Trophoblast cell (in vitro differentiated cells and primary cell): ENCODE data around the gene BST2.

Experiments used
- DNase-seq, 2 donors: peaks; one replicate each; pipeline ENCODE4 v3.0.0-alpha.2; 2016
- H2AFZ ChIP-seq: 2 replicates; pipeline ENCODE4 v1.6.1; 2013; ENCODE audit warnings: low read length, moderate library complexity, mild to moderate bottlenecking; ENCODE audit not compliant: insufficient read depth, poor library complexity
- H2AK5ac ChIP-seq: 2 replicates; pipeline ENCODE4 v1.6.1; 2013; ENCODE audit warnings: mild to moderate bottlenecking, low read length
- H2BK120ac ChIP-seq: 2 replicates; pipeline ENCODE4 v1.6.1; 2013; ENCODE audit warnings: low read length, mild to moderate bottlenecking, moderate library complexity; ENCODE audit not compliant: insufficient read depth, poor library complexity
- H2BK12ac ChIP-seq: 2 replicates; pipeline ENCODE4 v1.6.1; 2013; ENCODE audit warnings: mild to moderate bottlenecking, low read length, moderate library complexity
- H2BK5ac ChIP-seq: 2 replicates; pipeline ENCODE4 v1.6.1; 2013; ENCODE audit warnings: low read length, low read depth, moderate library complexity, mild to moderate bottlenecking; ENCODE audit not compliant: poor library complexity
- H3K14ac ChIP-seq: 2 replicates; pipeline ENCODE4 v1.6.1; 2013; ENCODE audit warnings: mild to moderate bottlenecking, low read length
- H3K18ac ChIP-seq: 2 replicates; pipeline ENCODE4 v1.6.1; 2013; ENCODE audit warnings: mild to moderate bottlenecking, low read length
- H3K23ac ChIP-seq: 2 replicates; pipeline ENCODE4 v1.6.1; 2013; ENCODE audit warnings: low read length
- H3K27ac ChIP-seq: 2 replicates; pipeline ENCODE4 v1.5.1; 2013; ENCODE audit warnings: low read depth, mild to moderate bottlenecking, inconsistent platforms, low read length, moderate library complexity
- H3K27me3 ChIP-seq: 2 replicates; pipeline ENCODE4 v1.6.1; 2013; ENCODE audit warnings: inconsistent platforms, mild to moderate bottlenecking, low read length, moderate library complexity; ENCODE audit not compliant: insufficient read depth
- H3K36me3 ChIP-seq, 2 experiments: 1 replicate in 1 of 2; 2 replicates in 1 of 2; pipeline ENCODE4 v1.6.1; 2013; ENCODE audit warnings: low read length in 2 of 2, mild to moderate bottlenecking in 2 of 2, moderate library complexity in 1 of 2; ENCODE audit not compliant: insufficient read depth in 2 of 2, control insufficient read depth in 1 of 2
- H3K4ac ChIP-seq: 2 replicates; pipeline ENCODE4 v1.6.1; 2013; ENCODE audit warnings: low read depth, mild to moderate bottlenecking, low read length, moderate library complexity
- H3K4me1 ChIP-seq, 2 experiments: 1 replicate in 1 of 2; 2 replicates in 1 of 2; pipeline ENCODE4 v1.6.1; 2013; ENCODE audit warnings: low read length in 2 of 2, mild to moderate bottlenecking in 2 of 2, moderate library complexity in 1 of 2; ENCODE audit not compliant: insufficient read depth in 2 of 2, control insufficient read depth in 1 of 2
- H3K4me2 ChIP-seq: 2 replicates; pipeline ENCODE4 v1.6.1; 2013; ENCODE audit warnings: inconsistent platforms, mild to moderate bottlenecking, low read length, moderate library complexity
- H3K4me3 ChIP-seq: 2 replicates; pipeline ENCODE4 v1.5.1; 2013; ENCODE audit warnings: mild to moderate bottlenecking, low read depth, low read length, inconsistent platforms
- H3K79me1 ChIP-seq: one replicate; pipeline ENCODE4 v1.6.1; 2013; ENCODE audit warnings: low read length
- H3K79me2 ChIP-seq: 2 replicates; pipeline ENCODE4 v1.6.1; 2013; ENCODE audit warnings: low read length, mild to moderate bottlenecking; ENCODE audit not compliant: control insufficient read depth, insufficient read depth, poor library complexity
- H3K9ac ChIP-seq: 2 replicates; pipeline ENCODE4 v1.6.1; 2013; ENCODE audit warnings: mild to moderate bottlenecking, low read length
- H3K9me3 ChIP-seq: 2 replicates; pipeline ENCODE4 v1.6.1; 2013; ENCODE audit warnings: low read depth, mild to moderate bottlenecking, control low read depth, inconsistent platforms, low read length; ENCODE audit not compliant: insufficient read depth
- H4K12ac ChIP-seq: 2 replicates; pipeline ENCODE4 v1.6.1; 2013; ENCODE audit warnings: low read depth, mild to moderate bottlenecking, low read length, moderate library complexity
- H4K8ac ChIP-seq: 2 replicates; pipeline ENCODE4 v1.6.1; 2013; ENCODE audit warnings: low read depth, mild to moderate bottlenecking, low read length, moderate library complexity
- H4K91ac ChIP-seq: one replicate; pipeline ENCODE4 v1.6.1; 2013; ENCODE audit warnings: low read depth, mild to moderate bottlenecking, low read length, moderate library complexity
- WGBS: extraction: QIAGEN DNeasy Blood & Tissue Kit; methylation state at CpG from one replicate; pipeline ENCODE4 v1.1.7; 2013; ENCODE audit warnings: missing lambda C conversion rate; ENCODE audit not compliant: insufficient read length, insufficient coverage; ENCODE audit errors: extremely low coverage; 5-methylcytosine and 5-hydroxymethylcytosine counted together

Gene BST2

GRCh38 chr19:17402982-17403855, 2.2 kb downstream of the BST2 start:
- H3K36me3 ChIP-seq: no peaks in the 10 kb centered on the region
- H4K91ac ChIP-seq: no peak overlapping the region
- no peak for DNase-seq
- no peak overlapping the region for H2BK5ac ChIP-seq
- H3K4me2 ChIP-seq: peak overlapping the region; percentile 36
- no peaks in the 10 kb centered on the region for H3K79me1 ChIP-seq
- H3K27ac ChIP-seq: no peak overlapping the region
- no peak overlapping the region for H4K8ac ChIP-seq
- H3K23ac ChIP-seq: no peak overlapping the region
- H3K9ac ChIP-seq: no peak overlapping the region
- H3K9me3 ChIP-seq: peaks cover 3% of the 10 kb centered on the region
- no peak overlapping the region for H2AK5ac ChIP-seq
- no peak overlapping the region for H4K12ac ChIP-seq
- WGBS: no CpG with 5 or more reads among the region's 36 CpGs
- H3K27me3 ChIP-seq: no peaks in the 10 kb centered on the region
- H3K79me2 ChIP-seq: no peaks in the 10 kb centered on the region
- no peak overlapping the region for H3K4ac ChIP-seq
- H2BK12ac ChIP-seq: no peak overlapping the region
- H3K18ac ChIP-seq: no peak overlapping the region
- H3K14ac ChIP-seq: no peak overlapping the region
- no peak overlapping the region for H3K4me3 ChIP-seq
- no peak overlapping the region for H2AFZ ChIP-seq
- H2BK120ac ChIP-seq: no peak overlapping the region
- peaks cover 11 to 12% of the 10 kb centered on the region in 2 experiments for H3K4me1 ChIP-seq

- no peak overlapping the region for H2AK5ac ChIP-seq
- no peak overlapping the region for H4K91ac ChIP-seq
- H3K9ac ChIP-seq: no peak overlapping the region
- no peak overlapping the region for H3K23ac ChIP-seq
- no peaks in the 10 kb centered on the region for H3K36me3 ChIP-seq
- H4K8ac ChIP-seq: no peak overlapping the region
- H3K79me1 ChIP-seq: no peaks in the 10 kb centered on the region
- H3K4me1 ChIP-seq: peaks cover 7 to 10% of the 10 kb centered on the region in 2 experiments
- H3K79me2 ChIP-seq: no peaks in the 10 kb centered on the region
- H3K18ac ChIP-seq: no peak overlapping the region
- H2BK120ac ChIP-seq: no peak overlapping the region
- WGBS: no CpG with 5 or more reads among the region's 6 CpGs
- H3K4ac ChIP-seq: no peak overlapping the region
- H3K27me3 ChIP-seq: no peaks in the 10 kb centered on the region
- H3K9me3 ChIP-seq: peaks cover 3% of the 10 kb centered on the region
- H2BK12ac ChIP-seq: no peak overlapping the region
- H3K27ac ChIP-seq: no peak overlapping the region
- DNase-seq: no peak
- H2AFZ ChIP-seq: no peak overlapping the region
- no peak overlapping the region for H3K4me3 ChIP-seq
- no peak overlapping the region for H2BK5ac ChIP-seq
- H3K4me2 ChIP-seq: no peak overlapping the region
- no peak overlapping the region for H4K12ac ChIP-seq
- H3K14ac ChIP-seq: no peak overlapping the region
These were observed 3.8 kb downstream of the BST2 start for GRCh38 chr19:17401628-17402027.

GRCh38 chr19:17398902-17399527, 6.4 kb downstream of the BST2 start:
- H3K27ac ChIP-seq: no peak overlapping the region
- H3K14ac ChIP-seq: no peak overlapping the region
- H3K18ac ChIP-seq: no peak overlapping the region
- H3K4me3 ChIP-seq: no peak overlapping the region
- H2BK5ac ChIP-seq: no peak overlapping the region
- no peak overlapping the region for H2AK5ac ChIP-seq
- H2BK120ac ChIP-seq: no peak overlapping the region
- no peaks in the 10 kb centered on the region for H3K27me3 ChIP-seq
- no peak overlapping the region for H3K4me2 ChIP-seq
- no peak for DNase-seq
- no peak overlapping the region for H2BK12ac ChIP-seq
- no peaks in the 10 kb centered on the region for H3K36me3 ChIP-seq
- H4K8ac ChIP-seq: no peak overlapping the region
- H3K79me2 ChIP-seq: no peaks in the 10 kb centered on the region
- H3K4ac ChIP-seq: no peak overlapping the region
- no CpG with 5 or more reads among the region's 8 CpGs for WGBS
- H3K79me1 ChIP-seq: no peaks in the 10 kb centered on the region
- no peak overlapping the region for H4K12ac ChIP-seq
- H3K4me1 ChIP-seq: no peaks in the 10 kb centered on the region
- H3K23ac ChIP-seq: no peak overlapping the region
- H3K9me3 ChIP-seq: peaks cover 3% of the 10 kb centered on the region
- H3K9ac ChIP-seq: no peak overlapping the region
- H2AFZ ChIP-seq: no peak overlapping the region
- H4K91ac ChIP-seq: no peak overlapping the region

- Histone ChIP-seq H3K79me1 (no peaks in the 10 kb centered on the region), H3K18ac (no peak overlapping the region), H3K9ac (no peak overlapping the region), H3K14ac (no peak overlapping the region), H2BK12ac (no peak overlapping the region), H3K4me2 (no peak overlapping the region), H3K23ac (no peak overlapping the region), H2AFZ (peak overlapping the region; percentile 6), H2BK120ac (no peak overlapping the region), H4K8ac (peak overlapping the region; percentile 20), H4K12ac (no peak overlapping the region), H3K36me3 (no peaks in the 10 kb centered on the region), H3K4me1 (peaks cover 6 to 10% of the 10 kb centered on the region in 2 experiments), H3K27me3 (peaks cover 4% of the 10 kb centered on the region), H3K27ac (no peak overlapping the region), H2BK5ac (no peak overlapping the region), H2AK5ac (no peak overlapping the region), H3K4ac (no peak overlapping the region), H3K79me2 (no peaks in the 10 kb centered on the region), H4K91ac (peak overlapping the region; percentile 25), H3K9me3 (no peaks in the 10 kb centered on the region), H3K4me3 (no peak overlapping the region)
- WGBS: no CpG with 5 or more reads among the region's 19 CpGs
- DNase-seq: peak; percentile 51 to 81
These were observed 10.5 kb downstream of the BST2 start for GRCh38 chr19:17394891-17395415.
